Parathyroid adenoma (tissue), 2 donors: ENCODE data around the gene NALCN.

ENCODE experiments used
- H2AFZ ChIP-seq: fragments of 300-600 bp; sonication (generic); one replicate; pipeline ENCODE4 v1.7.0; 2017; ENCODE audit warnings: antibody characterized with exemption, mild to moderate bottlenecking
- H3K27ac ChIP-seq: fragments of 300-600 bp; sonication (generic); one replicate; pipeline ENCODE4 v1.7.0; 2017
- H3K27me3 ChIP-seq: fragments of 300-600 bp; sonication (generic); one replicate; pipeline ENCODE4 v1.7.0; 2017; ENCODE audit warnings: low read length; ENCODE audit not compliant: control insufficient read depth, insufficient read depth
- H3K36me3 ChIP-seq: fragments of 300-600 bp; sonication (generic); one replicate; pipeline ENCODE4 v1.7.0; 2017; ENCODE audit warnings: low read length; ENCODE audit not compliant: control insufficient read depth, insufficient read depth
- H3K4me1 ChIP-seq: fragments of 300-600 bp; sonication (generic); one replicate; pipeline ENCODE4 v1.7.0; 2017; ENCODE audit warnings: control low read depth
- H3K4me2 ChIP-seq: fragments of 300-600 bp; sonication (generic); one replicate; pipeline ENCODE4 v1.7.0; 2017; ENCODE audit warnings: low read length
- H3K4me3 ChIP-seq: fragments of 300-600 bp; sonication (generic); one replicate; pipeline ENCODE4 v1.7.0; 2017; ENCODE audit warnings: low read depth, low read length
- H3K79me2 ChIP-seq: fragments of 300-600 bp; sonication (generic); one replicate; pipeline ENCODE4 v1.7.0; 2017; ENCODE audit warnings: control low read depth
- H3K9ac ChIP-seq: fragments of 300-600 bp; sonication (generic); one replicate; pipeline ENCODE4 v1.7.0; 2017; ENCODE audit warnings: mild to moderate bottlenecking
- H3K9me3 ChIP-seq: fragments of 300-600 bp; sonication (generic); one replicate; pipeline ENCODE4 v1.7.0; 2017; ENCODE audit warnings: low read length; ENCODE audit not compliant: control insufficient read depth
- CTCF ChIP-seq: fragments of 300-600 bp; sonication (generic); IDR thresholded peaks from one replicate; pipeline ENCODE4 v1.7.0; 2017; ENCODE audit warnings: antibody characterized with exemption, mild to moderate bottlenecking
- donor health status: primary hyperparathyroidism.

NALCN gene

GRCh38 chr13:101080616-101081015, 335.7 kb downstream of the NALCN start:
- Histone ChIP-seq H3K36me3 (no peaks in the 10 kb centered on the region), H3K79me2 (no peaks in the 10 kb centered on the region), H3K9me3 (no peaks in the 10 kb centered on the region), H3K27me3 (no peaks in the 10 kb centered on the region), H3K4me3 (no peak overlapping the region), H3K4me2 (no peak overlapping the region), H3K4me1 (no peaks in the 10 kb centered on the region), H2AFZ (no peak overlapping the region), H3K27ac (no peak overlapping the region), H3K9ac (no peak overlapping the region)
- TF ChIP-seq CTCF: no peak

GRCh38 chr13:101065329-101065728, 351.0 kb downstream of the NALCN start:
- Histone ChIP-seq H3K9ac (no peak overlapping the region), H3K4me2 (no peak overlapping the region), H3K27ac (no peak overlapping the region), H3K4me3 (no peak overlapping the region), H3K9me3 (no peaks in the 10 kb centered on the region), H3K4me1 (no peaks in the 10 kb centered on the region), H2AFZ (no peak overlapping the region), H3K36me3 (no peaks in the 10 kb centered on the region), H3K27me3 (no peaks in the 10 kb centered on the region), H3K79me2 (no peaks in the 10 kb centered on the region)
- no peak for TF ChIP-seq CTCF

DNA sequence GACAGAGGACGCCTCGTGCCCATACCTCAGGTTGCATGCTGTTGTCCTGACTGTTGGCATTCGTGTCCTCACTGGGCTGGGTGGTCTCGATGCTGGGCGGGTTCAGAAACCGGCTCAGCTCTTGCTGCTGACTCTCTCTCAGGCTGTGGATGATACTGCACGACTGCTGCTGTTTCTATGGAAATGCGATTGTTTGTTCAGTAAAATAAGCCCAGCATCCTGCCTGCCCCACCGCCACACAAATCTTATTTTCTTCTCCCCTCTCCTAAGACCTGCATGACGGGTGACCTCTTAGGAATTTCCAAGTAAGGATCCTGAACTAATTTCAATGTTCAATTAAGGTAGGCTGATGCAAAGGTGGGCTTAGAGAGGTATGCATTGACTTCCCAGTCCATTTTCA, 356.5 kb downstream of the NALCN start:
- no peaks in the 10 kb centered on the region for H3K36me3 ChIP-seq
- no peaks in the 10 kb centered on the region for H3K27me3 ChIP-seq
- H3K9me3 ChIP-seq: no peaks in the 10 kb centered on the region
- H3K9ac ChIP-seq: no peak overlapping the region
- no peak overlapping the region for H3K27ac ChIP-seq
- H2AFZ ChIP-seq: no peak overlapping the region
- no peaks in the 10 kb centered on the region for H3K4me1 ChIP-seq
- no peaks in the 10 kb centered on the region for H3K79me2 ChIP-seq
- H3K4me2 ChIP-seq: no peak overlapping the region
- no peak overlapping the region for H3K4me3 ChIP-seq
- no peak for TF ChIP-seq CTCF

GRCh38 chr13:101058841-101059240, 357.5 kb downstream of the NALCN start:
- no peaks in the 10 kb centered on the region for H3K4me1 ChIP-seq

More at GRCh38 chr13:101058841-101059240, 357.5 kb downstream of the NALCN start:
- no peaks in the 10 kb centered on the region for H3K27me3 ChIP-seq
- no peak overlapping the region for H3K4me3 ChIP-seq
- no peaks in the 10 kb centered on the region for H3K79me2 ChIP-seq
- H2AFZ ChIP-seq: no peak overlapping the region
- no peaks in the 10 kb centered on the region for H3K9me3 ChIP-seq
- no peak overlapping the region for H3K4me2 ChIP-seq
- no peak overlapping the region for H3K9ac ChIP-seq
- no peaks in the 10 kb centered on the region for H3K36me3 ChIP-seq
- no peak for TF ChIP-seq CTCF
- H3K27ac ChIP-seq: no peak overlapping the region
